Lung (tissue), 12 donors: ENCODE data around the gene ARF4. TPM values are rescaled to one million over a fixed set of nuclear protein-coding genes. Genes with fewer than 3 reads are reported as not detected.

ENCODE experiments used
- ATAC-seq: fragments of 200-7000 bp; cut with Tn5 transposase; one replicate; pipeline ENCODE4 v1.9.1; 2020; ENCODE audit warnings: moderate number of reproducible peaks; ENCODE audit not compliant: insufficient read depth, low FRiP score
- DNase-seq, 3 donors: peaks; one replicate each; pipeline ENCODE4 v3.0.0-alpha.2; 2013 to 2017
- H3K27ac ChIP-seq, 2 donors: one replicate each; pipeline ENCODE4 v1.5.1; 2013; ENCODE audit warnings: mild to moderate bottlenecking in 2 of 2, moderate library complexity in 2 of 2, control low read depth in 1 of 2, inconsistent platforms in 1 of 2, low read depth in 1 of 2, low read length in 1 of 2
- H3K27me3 ChIP-seq, 3 donors: one replicate each; pipeline ENCODE4 v1.5.1; 2013; ENCODE audit warnings: low read length in 2 of 3; ENCODE audit not compliant: control insufficient read depth in 3 of 3, insufficient read depth in 3 of 3
- H3K36me3 ChIP-seq, 4 donors: one replicate each; pipeline ENCODE4 v1.5.1; 2013; ENCODE audit warnings: low read length in 4 of 4, mild to moderate bottlenecking in 1 of 4, moderate library complexity in 1 of 4; ENCODE audit not compliant: control insufficient read depth in 4 of 4, insufficient read depth in 4 of 4
- H3K4me1 ChIP-seq, 5 donors: one replicate each; pipeline ENCODE4 v1.5.1; 2013; ENCODE audit warnings: low read length in 5 of 5, mild to moderate bottlenecking in 2 of 5, moderate library complexity in 1 of 5; ENCODE audit not compliant: control insufficient read depth in 5 of 5, insufficient read depth in 5 of 5
- H3K4me3 ChIP-seq: one replicate; pipeline ENCODE4 v1.5.1; 2013; ENCODE audit warnings: mild to moderate bottlenecking, control low read depth, moderate library complexity
- H3K9ac ChIP-seq, 2 donors: one replicate each; pipeline ENCODE4 v1.5.1; 2013; ENCODE audit warnings: low read length in 2 of 2, control low read depth in 1 of 2; ENCODE audit not compliant: insufficient read depth in 1 of 2
- H3K9me3 ChIP-seq, 4 donors: one replicate each; pipeline ENCODE4 v1.5.1; 2013; ENCODE audit warnings: low read length in 3 of 4, mild to moderate bottlenecking in 1 of 4, moderate library complexity in 1 of 4; ENCODE audit not compliant: control insufficient read depth in 4 of 4, insufficient read depth in 3 of 4
- CTCF ChIP-seq: IDR thresholded peaks from 2 replicates; pipeline ENCODE4 v1.5.1; 2012; ENCODE audit warnings: mild to moderate bottlenecking; ENCODE audit errors: control extremely low read depth, extremely low read depth
- WGBS, 2 donors: extraction: QIAGEN DNeasy Blood & Tissue Kit; methylation state at CpG; one replicate each; pipeline ENCODE4 v1.1.7; 2013; 5-methylcytosine and 5-hydroxymethylcytosine counted together
- polyA plus RNA-seq, 2 donors: library from polyadenylated mRNA; stranded (reverse); fragments of 200-250 nt; gene quantifications; one replicate each; pipeline ENCODE4 v1.2.1, GENCODE V29; 2013
- total RNA-seq, 2 donors: library from RNA; depleted of rRNA in 1 of 2; stranded (reverse); fragments of >200 nt in 1 of 2; gene quantifications; one replicate each; pipeline ENCODE4 v1.2.1, GENCODE V29; 2014 to 2021
- donor health status: control.
- donor health status: control.
- donor health status: Bipolar disorder and iron deficiency.
- donor health status: healthy.
- donor health status: DM: yes; HTN: yes; CAD: no.

ARF4 gene
- total and polyA plus RNA-seq, 4 donors, result 143 to 232 (median 195) TPM

- Histone ChIP-seq H3K36me3 (peaks cover 0 to 6% (median 3%) of the 10 kb centered on the region in 4 donors), H3K4me3 (no peak overlapping the region), H3K9ac (peak overlapping the region in 1 of 2 donors; percentile 28), H3K27me3 (no peaks in the 10 kb centered on the region), H3K4me1 (peaks cover 3 to 22% (median 7%) of the 10 kb centered on the region in 5 donors), H3K27ac (peak overlapping the region in 1 of 2 donors; percentile 81), H3K9me3 (no peaks in the 10 kb centered on the region)
- DNase-seq (no peak), ATAC-seq (no peak)
- WGBS, 2 donors, result 62 to 69% methylated on average over 5 of the region's 5 CpGs
- no peak for TF ChIP-seq CTCF
Observed at GRCh38 chr3:57598765-57599360, 1.7 kb upstream of the ARF4 start.

- DNase-seq (peak; percentile 78 to 84 (median 82)), ATAC-seq (peak; percentile 36)
- Histone ChIP-seq H3K9me3 (no peaks in the 10 kb centered on the region), H3K4me1 (peaks cover 7 to 22% (median 11%) of the 10 kb centered on the region in 5 donors), H3K4me3 (peak overlapping the region; percentile 78), H3K27me3 (no peaks in the 10 kb centered on the region), H3K9ac (peak overlapping the region; percentile 98 to 99), H3K27ac (peak overlapping the region; percentile 97 to 100), H3K36me3 (peaks cover 0 to 5% (median 4%) of the 10 kb centered on the region in 4 donors)
- WGBS, 2 donors, result 0% methylated on average over 31 of the region's 31 CpGs
- TF ChIP-seq CTCF, result no peak
Observed at GRCh38 chr3:57596495-57597126, 533 bp downstream of the ARF4 start.

GRCh38 chr3:57594576-57594975 is 2.6 kb downstream of the ARF4 start:
- peaks cover 6 to 22% (median 11%) of the 10 kb centered on the region in 5 donors for H3K4me1 ChIP-seq
- no peak for TF ChIP-seq CTCF
- no peaks in the 10 kb centered on the region for H3K9me3 ChIP-seq
- H3K9ac ChIP-seq, result peak overlapping the region in 1 of 2 donors; percentile 34
- H3K27ac ChIP-seq, result no peak overlapping the region
- H3K27me3 ChIP-seq, result no peaks in the 10 kb centered on the region
- DNase-seq (no peak), ATAC-seq (no peak)
- 36 to 56% methylated on average over 5 of the region's 5 CpGs for WGBS, 2 donors
- no peak overlapping the region for H3K4me3 ChIP-seq
- H3K36me3 ChIP-seq, result peaks cover 0 to 6% (median 4%) of the 10 kb centered on the region in 4 donors
